ENCODE results near the gene AFF1.

DNA sequence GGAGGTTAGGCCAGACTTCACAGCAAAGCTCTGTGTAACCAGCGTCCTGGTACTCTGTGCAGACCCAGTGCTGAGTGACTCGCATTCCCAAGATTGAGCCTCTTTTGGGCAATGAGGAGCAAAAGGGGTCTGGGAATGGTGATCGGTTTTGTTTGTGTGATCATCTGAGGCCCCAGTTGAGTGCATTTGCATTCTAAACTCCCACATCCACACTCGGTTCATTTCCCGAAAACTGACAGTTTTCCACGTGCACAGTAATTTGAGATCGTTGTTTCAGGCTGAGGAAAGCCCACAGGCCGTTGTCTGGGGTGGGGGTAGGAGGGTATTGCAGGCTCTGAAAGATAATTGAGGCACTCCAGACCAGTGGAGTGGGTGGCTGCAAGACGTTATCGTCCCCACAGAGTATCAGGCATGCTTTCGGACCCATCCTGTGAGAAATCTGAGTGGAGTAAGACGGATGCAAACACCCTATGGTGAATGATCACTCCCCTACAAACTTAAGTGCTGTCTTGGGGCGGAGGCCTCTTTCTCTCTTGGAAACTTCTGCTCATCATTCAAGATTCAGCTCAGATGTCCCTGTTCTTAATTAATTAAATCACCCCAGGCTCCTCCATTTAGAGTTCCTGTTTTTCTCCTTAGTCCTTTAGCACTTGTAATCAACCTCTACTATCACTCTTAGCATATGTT is 96.1 kb downstream of the AFF1 start:
- TF ChIP-seq, protein P1, sequence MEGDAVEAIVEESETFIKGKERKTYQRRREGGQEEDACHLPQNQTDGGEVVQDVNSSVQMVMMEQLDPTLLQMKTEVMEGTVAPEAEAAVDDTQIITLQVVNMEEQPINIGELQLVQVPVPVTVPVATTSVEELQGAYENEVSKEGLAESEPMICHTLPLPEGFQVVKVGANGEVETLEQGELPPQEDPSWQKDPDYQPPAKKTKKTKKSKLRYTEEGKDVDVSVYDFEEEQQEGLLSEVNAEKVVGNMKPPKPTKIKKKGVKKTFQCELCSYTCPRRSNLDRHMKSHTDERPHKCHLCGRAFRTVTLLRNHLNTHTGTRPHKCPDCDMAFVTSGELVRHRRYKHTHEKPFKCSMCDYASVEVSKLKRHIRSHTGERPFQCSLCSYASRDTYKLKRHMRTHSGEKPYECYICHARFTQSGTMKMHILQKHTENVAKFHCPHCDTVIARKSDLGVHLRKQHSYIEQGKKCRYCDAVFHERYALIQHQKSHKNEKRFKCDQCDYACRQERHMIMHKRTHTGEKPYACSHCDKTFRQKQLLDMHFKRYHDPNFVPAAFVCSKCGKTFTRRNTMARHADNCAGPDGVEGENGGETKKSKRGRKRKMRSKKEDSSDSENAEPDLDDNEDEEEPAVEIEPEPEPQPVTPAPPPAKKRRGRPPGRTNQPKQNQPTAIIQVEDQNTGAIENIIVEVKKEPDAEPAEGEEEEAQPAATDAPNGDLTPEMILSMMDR (IDR thresholded peaks at IDR 0.05; ENCODE audit: insufficient read depth, low read length, poor library complexity, severe bottlenecking) = no peak
- TF ChIP-seq EZH2phosphoT487 (conservative IDR thresholded peaks at IDR 0.05; ENCODE audit: low read length) = no peak
